Activated CD8-positive, alpha-beta memory T cell treated with anti-CD3 and anti-CD28 coated beads for 36 hours (primary cell): ENCODE results near the gene PRDM16. TPM values are rescaled to one million over a fixed set of nuclear protein-coding genes. Genes with fewer than 3 reads are reported as not detected.
"Not testable (repeated sequence)": the region's sequence is repeated elsewhere in the genome, so short reads cannot be mapped to it uniquely, and the experiment has no call there.

ENCODE experiments used
- CTCF ChIA-PET: fragments of 350-600 bp; sonication (Branson Sonifier 250); formaldehyde crosslinking; loops from one replicate; lab custom pipeline; 2021; ENCODE audit warnings: antibody characterized with exemption; lab: Charles Lee
- POLR2A ChIA-PET: fragments of 350-600 bp; sonication (Branson Sonifier 250); formaldehyde crosslinking; loops from one replicate; lab custom pipeline; 2021; ENCODE audit warnings: antibody characterized with exemption; lab: Charles Lee
- total RNA-seq, 2 experiments: library from RNA; stranded (reverse); gene quantifications; one replicate each; pipeline ENCODE4 v1.2.3, GENCODE V29; 2021

PRDM16 gene
- total RNA-seq, 2 experiments from 2014 or later: not detected

DNA sequence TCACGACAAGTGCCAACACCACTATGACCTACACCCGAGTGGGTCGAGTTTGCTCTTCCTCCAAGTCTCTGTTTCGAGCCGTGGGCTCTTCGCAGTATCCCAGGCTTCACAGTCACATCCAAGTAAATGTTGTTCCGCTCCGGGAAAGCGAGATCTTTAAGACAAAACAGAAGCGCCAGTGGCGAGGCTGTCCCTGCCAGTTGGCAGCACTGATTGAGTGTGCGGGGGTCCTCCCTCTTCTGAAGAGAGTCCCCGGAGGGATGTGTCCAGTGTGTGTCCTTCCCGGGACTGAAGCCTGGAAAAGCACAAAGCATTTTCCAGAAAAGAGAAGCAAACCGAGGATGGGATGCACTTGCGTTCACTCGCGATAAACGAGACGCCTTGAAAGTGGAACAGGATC is 158.9 kb downstream of the PRDM16 start:
- ChIA-PET POLR2A (no interaction called here), CTCF (no interaction called here)

DNA sequence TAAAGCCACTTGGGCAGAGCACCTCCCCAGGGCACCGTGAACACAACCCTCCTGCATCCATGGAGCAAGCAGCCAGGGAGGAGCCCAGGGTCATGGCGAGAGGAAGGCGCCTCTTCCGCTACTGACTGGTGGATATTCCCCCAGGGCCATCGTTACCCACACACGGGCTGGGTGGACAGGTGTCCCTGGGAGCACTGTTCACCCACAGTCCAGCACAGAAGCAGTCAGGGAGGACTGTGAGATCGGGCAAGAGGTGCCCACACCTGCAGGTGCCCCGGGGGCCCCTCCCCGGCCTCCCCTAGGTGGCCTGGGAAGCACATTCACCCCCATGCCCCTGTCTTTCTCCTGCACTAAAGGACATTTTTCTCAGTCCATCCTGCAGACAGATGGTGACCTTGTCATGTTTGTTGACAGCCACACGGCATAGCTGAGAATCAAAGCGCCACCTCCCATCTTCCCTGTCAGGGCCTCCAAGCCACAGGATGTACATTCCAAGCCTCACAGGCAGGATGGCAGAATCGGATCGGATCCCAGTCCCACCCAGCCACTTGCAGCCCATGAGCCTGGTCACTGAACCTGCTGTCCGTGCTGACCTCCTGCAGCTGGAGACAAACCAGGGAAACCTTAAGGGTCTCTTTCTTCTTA is 160.2 kb downstream of the PRDM16 start:
- ChIA-PET POLR2A (no interaction called here), CTCF (no interaction called here)

DNA sequence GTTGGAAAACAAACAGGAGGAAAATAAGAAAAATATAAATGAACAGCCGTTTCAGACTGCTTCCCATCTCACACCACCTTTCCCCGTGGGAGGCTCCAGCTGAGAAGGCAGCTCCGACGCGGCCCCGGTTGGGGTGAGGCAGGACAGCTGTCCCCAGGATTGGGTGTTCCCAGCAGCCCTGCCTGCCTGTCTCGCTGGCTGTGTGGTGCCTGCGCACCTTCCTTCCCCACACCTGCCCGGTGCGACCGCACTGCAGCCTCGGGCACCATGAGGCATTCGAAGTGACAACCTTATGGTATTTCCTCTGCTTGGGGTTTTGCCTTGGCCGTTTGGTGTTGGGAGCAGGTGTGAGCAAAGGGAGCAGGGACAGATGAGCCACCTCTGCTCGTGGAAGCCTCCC is 161.6 kb downstream of the PRDM16 start:
- ChIA-PET CTCF (no interaction called here), POLR2A (no interaction called here)

DNA sequence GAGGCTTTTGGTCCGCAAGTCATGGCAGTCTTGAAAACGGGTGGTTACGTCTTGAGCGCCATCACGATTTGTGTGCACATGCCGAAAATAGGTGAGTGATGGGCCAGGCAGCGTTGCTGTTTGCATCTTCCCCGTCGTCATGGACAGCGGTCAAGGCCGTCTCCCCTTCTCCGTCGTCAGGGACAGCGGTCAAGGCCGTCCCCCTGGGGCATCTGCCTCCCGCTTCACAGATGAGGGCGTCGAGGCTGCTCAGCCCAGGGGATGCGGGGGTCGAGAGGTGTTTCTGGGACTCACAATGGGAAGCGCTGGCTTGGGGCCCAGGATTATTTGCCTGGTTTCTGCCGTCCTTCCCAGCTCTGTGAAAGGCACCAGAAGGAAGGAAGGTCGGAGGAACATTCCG is 162.2 kb downstream of the PRDM16 start:
- ChIA-PET CTCF (interaction anchor here (1.0 kb wide), 1 partner anchor 18 kb away, joined by 3 read pairs; no protein-coding TSS in a partner anchor), POLR2A (no interaction called here)

DNA sequence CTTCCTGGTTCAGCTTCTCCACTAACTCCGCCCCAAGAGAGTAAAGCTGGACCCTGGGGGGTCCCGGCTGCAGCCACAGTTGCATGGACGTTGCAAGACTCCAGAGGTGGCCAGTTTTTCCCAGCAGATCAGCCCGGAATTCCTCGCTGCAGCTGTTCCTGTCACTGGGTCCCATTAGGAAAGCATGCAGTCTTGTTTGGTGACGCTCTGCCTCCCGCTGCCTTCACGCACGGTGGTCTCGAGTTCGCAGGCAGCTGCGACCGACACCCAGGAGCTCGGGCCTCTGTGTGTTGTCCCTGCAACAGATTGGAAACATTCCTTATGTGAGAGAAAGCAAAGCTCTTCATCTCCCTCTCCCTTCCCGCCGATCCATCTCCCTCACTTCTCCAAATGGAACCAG is 162.8 kb downstream of the PRDM16 start:
- ChIA-PET POLR2A (no interaction called here), CTCF (interaction anchor here (1.0 kb wide), 1 partner anchor 18 kb away, joined by 3 read pairs; no protein-coding TSS in a partner anchor)

DNA sequence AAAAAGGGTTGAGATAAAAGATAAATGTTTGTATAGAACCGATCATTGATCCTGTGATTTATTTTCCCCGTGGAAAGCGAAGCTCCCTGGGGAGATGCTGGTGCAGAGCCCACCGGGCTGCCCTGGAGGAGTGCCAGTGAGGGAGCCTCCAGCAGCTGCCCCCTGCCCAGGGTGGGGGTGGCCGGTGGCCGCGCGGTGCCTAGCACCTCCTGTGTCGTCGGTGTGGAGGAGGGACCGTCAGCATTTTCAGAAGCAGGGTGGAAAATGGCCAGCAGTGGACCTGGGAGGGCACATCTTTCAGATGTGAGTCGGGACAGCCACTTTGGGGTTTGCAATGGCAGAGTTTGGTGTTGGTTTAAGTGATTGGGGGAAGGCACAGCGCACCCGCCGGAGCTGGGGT is 164.0 kb downstream of the PRDM16 start:
- POLR2A ChIA-PET: no interaction called here
- CTCF ChIA-PET: no interaction called here

DNA sequence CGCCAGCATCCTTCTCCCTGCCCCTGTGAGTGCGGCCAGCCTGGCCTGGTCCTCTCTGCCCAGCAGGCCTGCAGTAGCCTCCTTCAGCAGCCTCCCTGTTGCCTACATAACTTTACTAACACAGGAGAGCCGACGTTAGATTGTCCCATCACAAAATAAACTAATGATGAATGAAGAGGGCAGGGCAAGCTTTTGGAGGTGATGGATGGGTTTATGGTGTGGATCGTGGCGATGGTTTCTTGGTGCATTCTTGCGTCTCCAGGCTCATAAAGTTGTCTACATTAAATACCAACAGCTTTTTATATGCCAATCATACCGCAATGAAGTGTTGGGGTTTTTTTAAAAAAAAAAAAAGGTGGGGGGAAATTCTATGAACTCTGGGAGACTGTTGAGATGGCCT is 164.5 kb downstream of the PRDM16 start:
- ChIA-PET CTCF (no interaction called here), POLR2A (no interaction called here)

DNA sequence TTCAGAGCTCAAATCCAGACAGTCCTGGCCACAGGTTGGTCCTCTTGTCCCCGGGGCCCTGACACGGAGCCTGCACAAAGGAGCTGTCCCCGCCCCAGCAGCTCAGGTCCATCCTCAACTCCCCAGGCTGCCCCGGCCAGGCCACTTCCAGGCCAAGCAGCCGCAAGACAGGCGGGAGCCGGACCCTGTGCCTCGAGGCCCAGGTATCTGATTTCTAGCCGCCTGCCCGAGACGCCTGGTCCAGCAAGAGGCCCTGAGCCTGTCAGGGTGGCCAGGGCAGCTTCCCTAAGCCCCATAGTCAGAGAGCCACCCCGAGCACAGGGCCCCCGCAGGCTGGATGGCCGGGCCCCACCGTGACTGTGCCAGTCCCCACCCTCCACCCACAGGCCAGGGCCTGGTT is 165.3 kb downstream of the PRDM16 start:
- CTCF ChIA-PET: no interaction called here
- POLR2A ChIA-PET: no interaction called here

DNA sequence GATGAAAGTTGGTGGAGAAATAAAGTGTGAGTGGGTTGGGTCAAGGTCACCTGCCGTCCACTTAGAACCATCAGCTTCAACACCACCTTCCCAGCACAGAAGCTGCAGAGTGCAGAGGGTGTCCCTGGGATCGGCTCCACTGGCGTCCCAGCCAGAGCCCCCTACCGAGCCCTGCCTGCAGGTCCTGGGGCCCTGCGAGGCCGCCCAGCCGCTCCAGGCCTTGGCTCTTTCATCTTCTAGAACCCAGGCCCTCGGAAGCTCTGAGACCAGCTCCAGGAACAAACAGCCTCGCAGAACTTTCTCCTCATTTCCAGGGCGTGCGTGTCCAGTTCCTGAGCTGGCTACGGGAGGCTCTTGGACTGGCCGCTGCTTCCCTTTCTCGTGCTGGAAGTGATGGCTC is 166.0 kb downstream of the PRDM16 start:
- ChIA-PET POLR2A (no interaction called here), CTCF (no interaction called here)

DNA sequence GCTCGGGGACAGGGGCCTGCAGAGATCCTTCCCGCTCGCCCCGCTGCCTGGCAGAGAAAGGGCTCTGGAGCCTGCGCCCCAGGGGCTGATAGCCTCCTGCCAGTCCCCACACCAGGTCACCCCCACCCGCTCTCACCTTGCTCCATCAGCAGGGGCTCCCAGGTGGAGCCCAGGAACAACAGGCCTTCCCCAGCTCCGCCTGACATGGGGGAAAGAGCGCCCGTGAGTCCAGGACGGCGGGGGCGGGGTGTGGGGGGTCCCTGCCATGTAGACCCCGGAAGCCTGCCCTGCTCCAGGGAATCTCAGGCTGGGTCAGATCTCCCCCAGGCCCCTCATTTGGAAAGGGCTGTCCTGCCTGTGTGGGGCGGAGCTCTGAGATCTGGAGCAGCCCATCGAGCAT is 166.5 kb downstream of the PRDM16 start:
- ChIA-PET CTCF (no interaction called here), POLR2A (no interaction called here)

DNA sequence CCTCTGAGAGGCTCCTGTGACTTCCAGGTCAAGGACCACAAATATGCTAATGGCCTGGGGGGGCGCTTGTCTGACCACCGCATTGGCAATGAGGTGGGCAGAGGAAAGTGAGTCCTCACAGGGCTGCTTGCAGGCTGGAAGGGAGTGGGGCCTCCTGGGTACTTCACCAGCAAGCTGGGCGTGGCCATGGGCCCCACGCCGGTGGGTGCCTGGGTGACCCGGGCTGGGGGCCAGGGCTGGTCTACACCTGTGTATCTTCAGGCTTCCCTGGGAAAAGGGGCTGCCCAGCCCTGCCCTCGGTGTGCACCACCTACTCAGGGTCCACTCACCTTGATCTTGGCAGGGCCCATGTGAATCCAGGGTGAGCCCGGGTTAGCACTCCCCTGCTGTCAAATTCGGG is 167.4 kb downstream of the PRDM16 start:
- ChIA-PET CTCF (no interaction called here), POLR2A (no interaction called here)

DNA sequence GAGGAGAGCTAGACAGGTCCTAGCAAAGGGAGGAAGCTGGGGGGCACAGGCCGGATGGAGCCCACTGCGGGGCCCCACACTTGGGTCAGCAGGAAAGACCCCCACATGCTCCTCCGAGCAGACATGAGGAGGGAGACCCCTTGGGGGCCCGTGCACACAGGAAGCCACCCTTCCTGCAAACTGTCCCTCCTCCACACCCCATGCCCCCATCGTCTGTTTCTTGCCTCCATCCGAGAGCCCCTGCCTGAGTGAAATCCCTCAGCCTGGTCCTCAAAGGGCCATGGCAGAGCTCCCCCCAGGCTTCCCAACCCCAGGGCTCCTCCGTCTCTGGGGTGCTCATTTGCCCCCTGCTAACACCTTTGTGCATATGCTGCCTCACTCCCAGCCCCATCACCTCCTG is 168.0 kb downstream of the PRDM16 start:
- ChIA-PET POLR2A (no interaction called here), CTCF (no interaction called here)

DNA sequence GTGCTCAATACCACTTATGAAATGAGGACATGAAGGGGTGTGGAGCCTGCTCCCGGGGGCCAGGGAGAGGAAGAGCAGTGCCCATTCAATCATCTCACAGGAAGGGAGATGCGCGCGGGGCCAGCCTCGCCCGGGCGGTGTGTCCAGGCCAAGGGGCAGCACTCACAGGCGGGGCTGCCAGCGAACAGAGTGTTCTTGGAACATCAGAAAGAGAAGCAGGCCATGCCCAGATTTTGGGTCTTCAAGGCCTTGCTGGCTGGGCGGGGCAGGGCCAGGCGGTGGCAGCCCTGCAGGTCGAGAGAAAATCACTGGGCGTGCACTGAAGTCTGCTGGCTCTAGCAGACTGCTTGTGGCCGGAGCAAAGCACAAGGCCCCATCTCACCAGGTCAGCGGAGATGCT is 168.6 kb downstream of the PRDM16 start:
- POLR2A ChIA-PET: no interaction called here
- CTCF ChIA-PET: no interaction called here

DNA sequence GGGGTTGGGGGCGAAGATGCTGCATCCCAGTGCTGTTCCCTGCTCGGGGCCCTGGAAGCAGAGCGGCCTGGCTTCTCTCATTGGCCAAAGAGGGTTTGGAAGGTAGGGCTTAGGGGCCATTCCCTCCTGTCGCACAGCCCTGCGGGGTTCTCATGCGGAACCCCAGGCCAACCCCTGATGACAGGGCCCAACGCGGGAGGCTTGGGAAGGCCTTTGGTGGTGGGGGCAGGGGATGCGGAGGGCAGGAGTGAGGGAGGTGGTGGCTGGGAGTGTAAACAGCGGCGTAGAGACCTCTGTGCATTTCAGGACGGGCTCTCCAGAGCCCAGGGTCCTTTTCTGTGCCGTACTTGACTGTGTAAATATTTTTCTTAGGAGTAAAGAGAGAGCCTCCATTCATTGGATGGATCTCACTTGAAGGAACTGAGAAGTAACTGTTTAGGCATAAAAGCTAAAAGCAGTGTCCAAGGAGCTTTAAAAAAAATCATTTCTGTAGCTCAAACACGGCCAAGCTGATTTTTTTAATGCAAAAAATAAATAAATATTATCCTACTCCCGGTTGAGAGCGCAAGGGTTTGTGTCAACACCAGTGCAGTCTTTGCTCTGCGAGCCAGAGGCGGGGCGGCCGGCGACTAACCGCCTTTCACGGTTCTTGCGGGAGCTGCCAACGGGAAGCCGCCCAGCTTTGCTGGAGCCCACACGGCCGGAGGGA is 169.1 kb downstream of the PRDM16 start:
- ChIA-PET CTCF (no interaction called here), POLR2A (no interaction called here)

DNA sequence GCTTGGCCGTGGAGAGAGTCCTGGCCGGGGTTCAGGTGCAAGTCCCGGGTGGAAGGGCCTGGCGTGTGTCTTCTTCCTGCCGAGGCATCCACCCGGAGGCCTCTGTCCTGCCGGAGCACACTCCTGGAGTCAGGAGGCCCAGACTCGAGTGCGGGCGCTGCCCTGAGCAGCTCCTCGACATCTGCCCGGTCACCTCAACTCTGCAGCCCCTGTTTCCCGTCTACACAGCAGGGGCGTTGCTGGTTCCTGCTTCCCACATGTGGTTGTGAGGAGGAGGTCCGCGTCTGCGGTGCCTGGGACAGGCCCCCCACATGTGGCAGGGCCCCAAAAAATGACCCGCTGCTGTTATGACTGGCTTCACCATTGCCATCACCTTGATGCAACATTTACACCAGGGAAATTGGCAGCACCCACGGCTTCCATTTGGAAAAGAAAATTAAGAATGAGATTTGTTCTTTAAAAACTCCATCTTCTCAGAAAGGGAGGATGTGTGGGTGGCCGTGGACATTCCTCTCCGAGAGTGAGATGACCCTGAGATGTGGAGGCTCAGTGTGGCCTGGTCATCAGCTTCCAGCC is 169.8 kb downstream of the PRDM16 start:
- POLR2A ChIA-PET: no interaction called here
- CTCF ChIA-PET: no interaction called here

DNA sequence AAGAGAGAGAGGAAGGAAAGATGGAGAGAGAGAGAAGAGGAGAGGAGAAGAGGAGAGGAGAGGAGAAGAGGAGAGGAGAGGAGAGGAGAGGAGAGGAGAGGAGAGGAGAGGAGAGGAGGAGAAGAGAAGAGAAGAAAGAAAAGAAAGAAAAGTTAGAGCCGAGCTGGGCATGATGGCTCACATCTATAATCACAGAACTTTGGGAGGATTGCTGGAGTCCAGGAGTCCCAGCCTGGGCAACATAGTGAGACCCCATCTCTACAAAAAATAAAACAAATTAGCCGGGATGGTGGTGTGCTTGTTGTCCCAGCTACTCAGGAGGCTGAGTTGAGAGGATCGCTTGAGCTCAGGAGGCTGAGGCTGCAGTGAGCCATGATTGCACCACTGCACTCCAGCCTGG is 171.0 kb downstream of the PRDM16 start:
- POLR2A ChIA-PET, CTCF ChIA-PET: not testable (repeated sequence)

DNA sequence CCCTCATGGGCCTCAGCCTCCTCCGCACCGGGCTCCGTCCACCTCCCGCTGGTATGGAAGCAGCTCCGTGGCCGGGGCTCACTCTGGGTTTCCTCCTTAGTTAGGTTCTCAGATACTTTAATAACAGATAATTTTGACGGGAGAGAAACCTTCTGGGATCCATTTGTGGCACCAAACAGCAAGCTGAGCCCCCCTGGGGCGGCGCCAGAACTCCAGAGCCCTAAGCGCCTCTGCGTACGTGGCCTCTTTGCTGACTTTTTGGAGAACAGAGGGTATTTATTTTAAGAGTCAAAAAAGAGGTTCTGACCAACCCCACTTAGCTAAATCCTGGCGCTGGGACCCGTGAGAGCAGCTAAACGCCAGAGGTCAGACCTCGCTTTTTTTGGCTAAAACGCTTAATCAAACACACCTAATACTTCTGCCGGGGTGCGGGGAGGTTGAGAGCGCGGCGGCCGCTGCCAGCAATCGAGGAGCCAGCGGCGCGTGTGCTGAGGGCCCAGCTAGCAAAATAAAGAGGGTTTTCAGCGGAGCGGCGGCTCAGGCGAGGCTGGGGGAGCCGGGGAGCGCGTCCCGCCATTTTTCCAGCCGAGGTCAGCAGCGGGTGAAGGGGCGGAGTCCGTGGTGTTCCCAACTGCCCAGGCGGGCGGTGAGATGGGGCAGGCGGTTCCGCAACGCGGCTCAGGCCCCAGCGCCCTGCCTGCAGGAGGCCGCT is 171.7 kb downstream of the PRDM16 start:
- POLR2A ChIA-PET: no interaction called here
- CTCF ChIA-PET: no interaction called here

DNA sequence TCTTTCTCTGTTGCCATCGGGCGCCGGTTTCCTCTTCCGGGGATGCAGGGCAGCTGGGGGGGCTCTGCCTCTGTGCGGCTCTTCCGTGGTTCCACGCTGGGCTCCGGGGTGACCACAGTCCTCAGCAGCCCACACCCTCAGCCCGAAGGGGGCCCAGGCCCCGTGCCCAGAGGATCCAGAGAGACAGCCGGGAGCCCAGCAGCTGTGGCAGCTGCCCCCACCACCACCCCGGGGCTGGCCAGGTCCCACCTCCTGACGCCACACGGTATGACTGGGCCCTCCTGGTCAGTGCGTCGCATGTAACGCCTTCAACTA is 172.2 kb downstream of the PRDM16 start:
- POLR2A ChIA-PET: no interaction called here
- CTCF ChIA-PET: no interaction called here

DNA sequence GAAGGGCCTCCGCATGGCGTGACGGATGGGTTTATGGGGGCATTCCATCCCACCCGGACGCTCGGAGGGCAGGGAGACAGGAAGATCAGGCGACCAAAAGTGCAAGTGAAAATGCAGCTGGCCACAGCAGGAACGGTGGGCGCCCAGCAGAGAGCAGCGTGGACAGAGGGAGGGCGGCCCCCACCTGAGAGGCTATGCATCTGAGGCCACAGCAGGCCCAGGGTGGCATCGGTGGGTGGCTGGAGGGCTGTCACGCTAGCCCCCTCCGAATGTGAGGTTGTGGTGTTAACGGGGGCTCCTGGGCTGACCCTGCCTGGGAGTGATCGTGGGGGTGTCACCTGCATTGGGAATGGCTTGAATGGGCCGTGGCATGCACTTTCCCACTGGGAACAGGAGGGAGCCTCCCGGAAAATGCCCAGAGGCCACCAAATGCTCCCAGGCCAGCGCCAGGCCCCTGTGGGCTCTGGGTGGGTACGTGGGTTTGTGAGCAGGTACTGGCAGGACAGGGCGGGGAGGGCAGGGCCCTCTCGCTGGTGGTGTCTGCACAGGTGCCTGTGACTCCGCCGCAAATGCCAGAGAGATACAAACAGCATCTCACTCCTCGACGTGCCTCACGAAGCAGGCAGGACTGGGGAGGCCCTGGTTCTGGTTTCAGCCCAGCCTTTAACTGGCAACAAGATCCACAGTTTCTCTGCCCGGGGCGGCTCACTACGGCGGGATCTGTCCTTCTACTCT is 172.8 kb downstream of the PRDM16 start:
- POLR2A ChIA-PET: no interaction called here
- CTCF ChIA-PET: no interaction called here
